ELR (cell line): Measurements from ENCODE around the gene CEP85.
A peak's percentile ranks its signal among the peaks of the same experiment; 100 is the strongest.

Experiments
- DNase-seq: peaks from one replicate; pipeline ENCODE4 v3.0.0-alpha.2; 2015; ENCODE audit warnings: low read depth

The CEP85 gene

GRCh38 chr1:26277719-26278118, 43.7 kb downstream of the CEP85 start:
- no peak for DNase-seq

GRCh38 chr1:26278303-26278702, 44.3 kb downstream of the CEP85 start:
- peak; percentile 47 for DNase-seq

- peak; percentile 82 for DNase-seq
Measured at GRCh38 chr1:26278724-26279455, 44.9 kb downstream of the CEP85 start.

- peak; percentile 84 for DNase-seq
Measured at GRCh38 chr1:26279456-26280332, 45.7 kb downstream of the CEP85 start, which contains the start of gene SH3BGRL3. Gene SH3BGRL3, plus strand, starts transcription at chr1:26280086. Its CDS starts 70 bp downstream, at chr1:26280156.

GRCh38 chr1:26280333-26281042, 46.5 kb downstream of the CEP85 start:
- DNase-seq, result peak; percentile 80

- peak; percentile 36 for DNase-seq
Measured at GRCh38 chr1:26281091-26281958, 47.3 kb downstream of the CEP85 start.

- no peak for DNase-seq
Measured at GRCh38 chr1:26281971-26282370, 48.0 kb downstream of the CEP85 start.

GRCh38 chr1:26282401-26282918, 48.5 kb downstream of the CEP85 start:
- no peak for DNase-seq

- no peak for DNase-seq
Measured at GRCh38 chr1:26283279-26283853, 49.4 kb downstream of the CEP85 start.

GRCh38 chr1:26283871-26284596, 50.0 kb downstream of the CEP85 start:
- DNase-seq, result no peak

- DNase-seq, result peak; percentile 98
Measured at GRCh38 chr1:26284597-26285347, 50.8 kb downstream of the CEP85 start.

GRCh38 chr1:26285366-26286063, 51.5 kb downstream of the CEP85 start:
- peak; percentile 44 for DNase-seq

GRCh38 chr1:26286064-26286416, 52.0 kb downstream of the CEP85 start:
- no peak for DNase-seq

- peak; percentile 24 for DNase-seq
Measured at GRCh38 chr1:26287033-26287711, 53.2 kb downstream of the CEP85 start.

GRCh38 chr1:26287811-26288210, 53.8 kb downstream of the CEP85 start:
- DNase-seq, result no peak

GRCh38 chr1:26288311-26288941, 54.4 kb downstream of the CEP85 start:
- peak; percentile 37 for DNase-seq

GRCh38 chr1:26289158-26290059, 55.4 kb downstream of the CEP85 start:
- no peak for DNase-seq
